MM.1S (cell line): ENCODE results near the gene SLC43A1.

Source experiments
- DNase-seq: peaks from one replicate; pipeline ENCODE4 v3.0.0-alpha.2; 2015
- H2AFZ ChIP-seq: fragments of 300-600 bp; sonication (generic); 2 replicates; pipeline ENCODE4 v1.6.0; 2016; ENCODE audit warnings: antibody characterized with exemption, low read length
- H3F3A ChIP-seq: fragments of 300-600 bp; sonication (generic); 2 replicates; pipeline ENCODE4 v1.6.1; 2016; ENCODE audit warnings: mild to moderate bottlenecking, antibody characterized with exemption, low read length, moderate library complexity, mixed read lengths; ENCODE audit not compliant: insufficient read depth
- H3K27ac ChIP-seq: fragments of 300-600 bp; sonication (generic); 2 replicates; pipeline ENCODE4 v1.5.1; 2016; ENCODE audit warnings: mild to moderate bottlenecking, low read length
- H3K27me3 ChIP-seq: fragments of 300-600 bp; sonication (generic); replicated peaks from 2 replicates; pipeline ENCODE4 v1.6.0; 2016; ENCODE audit warnings: low read length; ENCODE audit not compliant: insufficient read depth
- H3K36me3 ChIP-seq: fragments of 300-600 bp; sonication (generic); replicated peaks from 2 replicates; pipeline ENCODE4 v1.6.1; 2016; ENCODE audit warnings: mild to moderate bottlenecking, low read length, mixed read lengths; ENCODE audit not compliant: insufficient read depth
- H3K4me1 ChIP-seq: fragments of 300-600 bp; sonication (generic); 2 replicates; pipeline ENCODE4 v1.6.1; 2016; ENCODE audit warnings: low read length, mixed read lengths
- H3K4me2 ChIP-seq: fragments of 300-600 bp; sonication (generic); 2 replicates; pipeline ENCODE4 v1.6.0; 2016; ENCODE audit warnings: low read depth, low read length
- H3K4me3 ChIP-seq: fragments of 300-600 bp; sonication (generic); 2 replicates; pipeline ENCODE4 v1.5.1; 2016; ENCODE audit warnings: low read length, mixed read lengths
- H3K79me2 ChIP-seq: fragments of 300-600 bp; sonication (generic); 2 replicates; pipeline ENCODE4 v1.6.1; 2016; ENCODE audit warnings: mixed run types, low read length, mixed read lengths
- H3K9ac ChIP-seq: fragments of 300-600 bp; sonication (generic); 2 replicates; pipeline ENCODE4 v1.6.1; 2016; ENCODE audit warnings: low read length, mixed read lengths
- H3K9me2 ChIP-seq: fragments of 300-600 bp; sonication (generic); replicated peaks from 2 replicates; pipeline ENCODE4 v1.6.1; 2016; ENCODE audit warnings: mild to moderate bottlenecking, low read length, mixed read lengths; ENCODE audit not compliant: insufficient read depth
- H3K9me3 ChIP-seq: fragments of 300-600 bp; sonication (generic); replicated peaks from 2 replicates; pipeline ENCODE4 v1.6.1; 2016; ENCODE audit warnings: mild to moderate bottlenecking, low read length, mixed read lengths; ENCODE audit not compliant: insufficient read depth
- H4K20me1 ChIP-seq: fragments of 300-600 bp; sonication (generic); 2 replicates; pipeline ENCODE4 v1.6.1; 2016; ENCODE audit warnings: mild to moderate bottlenecking, low read length, moderate library complexity, mixed read lengths; ENCODE audit not compliant: insufficient read depth
- CTCF ChIP-seq: fragments of 300-600 bp; sonication (generic); IDR thresholded peaks from 2 replicates; pipeline ENCODE4 v1.5.1; 2016; ENCODE audit warnings: antibody characterized with exemption, low read length, mixed read lengths
- EZH2 ChIP-seq: fragments of 300-600 bp; sonication (generic); optimal IDR thresholded peaks from 2 replicates; pipeline ENCODE3; 2017; ENCODE audit warnings: low read depth, mild to moderate bottlenecking, antibody characterized with exemption, low read length, mixed read lengths
- EZH2phosphoT487 ChIP-seq: fragments of 300-600 bp; sonication (generic); IDR thresholded peaks from 2 replicates; pipeline ENCODE4 v1.6.1; 2018; ENCODE audit warnings: antibody characterized with exemption, low read length

The SLC43A1 gene

GRCh38 chr11:57438345-57439285, 76.9 kb downstream of the SLC43A1 start:
- Histone ChIP-seq H3K36me3 (no peaks in the 10 kb centered on the region), H2AFZ (no peak overlapping the region), H3K27ac (no peak overlapping the region), H3K9me2 (no peaks in the 10 kb centered on the region), H4K20me1 (no peaks in the 10 kb centered on the region), H3K4me1 (no peaks in the 10 kb centered on the region), H3K9ac (no peak overlapping the region), H3K4me2 (no peak overlapping the region), H3K79me2 (no peaks in the 10 kb centered on the region), H3K27me3 (no peaks in the 10 kb centered on the region), H3K9me3 (no peaks in the 10 kb centered on the region), H3K4me3 (no peak overlapping the region), H3F3A (no peaks in the 10 kb centered on the region)
- no peak for DNase-seq
- TF ChIP-seq CTCF (no peak), EZH2phosphoT487 (no peak), EZH2 (no peak)

- Histone ChIP-seq H3K4me1 (no peaks in the 10 kb centered on the region), H3K27ac (no peak overlapping the region), H3K4me2 (no peak overlapping the region), H4K20me1 (no peaks in the 10 kb centered on the region), H3K9me3 (no peaks in the 10 kb centered on the region), H2AFZ (no peak overlapping the region), H3K36me3 (no peaks in the 10 kb centered on the region), H3K9me2 (no peaks in the 10 kb centered on the region), H3K4me3 (no peak overlapping the region), H3K9ac (no peak overlapping the region), H3K79me2 (no peaks in the 10 kb centered on the region), H3F3A (no peaks in the 10 kb centered on the region), H3K27me3 (no peaks in the 10 kb centered on the region)
- no peak for TF ChIP-seq CTCF
- TF ChIP-seq EZH2 = no peak
- TF ChIP-seq EZH2phosphoT487 = no peak
- no peak for DNase-seq
Measured at GRCh38 chr11:57436031-57436430, 79.5 kb downstream of the SLC43A1 start.

GRCh38 chr11:57434640-57435546, 80.6 kb downstream of the SLC43A1 start:
- Histone ChIP-seq H3K27me3 (no peaks in the 10 kb centered on the region), H3F3A (no peaks in the 10 kb centered on the region), H4K20me1 (no peaks in the 10 kb centered on the region), H3K27ac (no peak overlapping the region), H3K9ac (no peak overlapping the region), H3K4me2 (no peak overlapping the region), H3K9me3 (no peaks in the 10 kb centered on the region), H3K36me3 (no peaks in the 10 kb centered on the region), H3K4me3 (no peak overlapping the region), H3K79me2 (no peaks in the 10 kb centered on the region), H2AFZ (no peak overlapping the region), H3K4me1 (no peaks in the 10 kb centered on the region), H3K9me2 (no peaks in the 10 kb centered on the region)
- TF ChIP-seq EZH2 (no peak), CTCF (no peak), EZH2phosphoT487 (no peak)
- no peak for DNase-seq
